GM21526 (cell line): ENCODE data around the gene EYA3.

ENCODE experiments used
- ATAC-seq: cut with Tn5 transposase; IDR thresholded peaks from one replicate; pipeline ENCODE4 v1.9.1; 2021; ENCODE audit warnings: moderate library complexity; ENCODE audit not compliant: unreplicated experiment, low FRiP score

The EYA3 gene

GRCh38 chr1:28114844-28115243 is 26.4 kb upstream of the EYA3 start:
- no peak for ATAC-seq

GRCh38 chr1:28113242-28113572 is 24.8 kb upstream of the EYA3 start:
- no peak for ATAC-seq

GRCh38 chr1:28112388-28113241 is 24.2 kb upstream of the EYA3 start:
- no peak for ATAC-seq

- ATAC-seq, result no peak
Observed at GRCh38 chr1:28111157-28111556, 22.7 kb upstream of the EYA3 start.

- ATAC-seq, result no peak
Observed at GRCh38 chr1:28110555-28110954, 22.1 kb upstream of the EYA3 start.

GRCh38 chr1:28109639-28110038 is 21.2 kb upstream of the EYA3 start:
- no peak for ATAC-seq

- ATAC-seq, result no peak
Observed at GRCh38 chr1:28108001-28108400, 19.6 kb upstream of the EYA3 start.

- no peak for ATAC-seq
Observed at GRCh38 chr1:28104866-28105467, 16.6 kb upstream of the EYA3 start.

GRCh38 chr1:28102189-28102588 is 13.8 kb upstream of the EYA3 start:
- no peak for ATAC-seq

GRCh38 chr1:28099050-28099769 is 10.8 kb upstream of the EYA3 start:
- no peak for ATAC-seq

- no peak for ATAC-seq
Observed at GRCh38 chr1:28097100-28097472, 8.7 kb upstream of the EYA3 start.

- ATAC-seq, result no peak
Observed at GRCh38 chr1:28096210-28097099, 8.0 kb upstream of the EYA3 start.

- no peak for ATAC-seq
Observed at GRCh38 chr1:28091043-28091781, 2.8 kb upstream of the EYA3 start.

- ATAC-seq, result no peak
Observed at GRCh38 chr1:28087614-28088167, 719 bp downstream of the EYA3 start.

- no peak for ATAC-seq
Observed at GRCh38 chr1:28086651-28087050, 1.8 kb downstream of the EYA3 start.

GRCh38 chr1:28085129-28085528 is 3.3 kb downstream of the EYA3 start:
- ATAC-seq, result no peak

GRCh38 chr1:28083876-28084275 is 4.5 kb downstream of the EYA3 start:
- no peak for ATAC-seq

- no peak for ATAC-seq
Observed at GRCh38 chr1:28078680-28079626, 9.5 kb downstream of the EYA3 start.

- no peak for ATAC-seq
Observed at GRCh38 chr1:28078262-28078661, 10.1 kb downstream of the EYA3 start.
